ENCODE results near the gene APH1B.

DNA sequence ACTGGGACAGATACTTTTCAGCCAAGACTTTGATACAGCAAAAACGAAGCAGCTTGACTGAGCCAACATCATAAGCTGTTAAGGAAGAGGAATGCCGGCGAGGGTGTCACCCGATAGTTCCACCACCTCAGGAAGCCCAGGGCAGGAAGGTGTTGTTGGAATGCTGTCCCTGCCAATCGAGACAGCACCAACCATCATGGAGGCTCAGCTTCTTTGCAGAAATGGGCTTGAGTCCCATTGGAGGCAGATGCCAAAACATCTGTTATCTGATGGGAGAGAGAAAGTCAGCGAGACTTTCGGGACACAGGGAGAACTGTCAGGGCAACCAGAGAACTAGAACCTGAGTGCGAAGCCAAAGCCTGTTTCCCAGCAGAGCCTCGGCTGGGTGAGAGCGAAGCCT, 53.5 kb downstream of the APH1B start:
- TF ChIP-seq, protein P1, sequence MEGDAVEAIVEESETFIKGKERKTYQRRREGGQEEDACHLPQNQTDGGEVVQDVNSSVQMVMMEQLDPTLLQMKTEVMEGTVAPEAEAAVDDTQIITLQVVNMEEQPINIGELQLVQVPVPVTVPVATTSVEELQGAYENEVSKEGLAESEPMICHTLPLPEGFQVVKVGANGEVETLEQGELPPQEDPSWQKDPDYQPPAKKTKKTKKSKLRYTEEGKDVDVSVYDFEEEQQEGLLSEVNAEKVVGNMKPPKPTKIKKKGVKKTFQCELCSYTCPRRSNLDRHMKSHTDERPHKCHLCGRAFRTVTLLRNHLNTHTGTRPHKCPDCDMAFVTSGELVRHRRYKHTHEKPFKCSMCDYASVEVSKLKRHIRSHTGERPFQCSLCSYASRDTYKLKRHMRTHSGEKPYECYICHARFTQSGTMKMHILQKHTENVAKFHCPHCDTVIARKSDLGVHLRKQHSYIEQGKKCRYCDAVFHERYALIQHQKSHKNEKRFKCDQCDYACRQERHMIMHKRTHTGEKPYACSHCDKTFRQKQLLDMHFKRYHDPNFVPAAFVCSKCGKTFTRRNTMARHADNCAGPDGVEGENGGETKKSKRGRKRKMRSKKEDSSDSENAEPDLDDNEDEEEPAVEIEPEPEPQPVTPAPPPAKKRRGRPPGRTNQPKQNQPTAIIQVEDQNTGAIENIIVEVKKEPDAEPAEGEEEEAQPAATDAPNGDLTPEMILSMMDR (IDR thresholded peaks at IDR 0.05): no peak
- no peak for TF ChIP-seq POLR2A (IDR thresholded peaks at IDR 0.05)

All from ovary (tissue), 3 donors.